HepG2 (cell line): ENCODE measurements around the gene ARHGAP26. TPM values are rescaled to one million over a fixed set of nuclear protein-coding genes. Genes with fewer than 3 reads are reported as not detected.

Source experiments
- ATAC-seq: fragments of 200-7000 bp; cut with Tn5 transposase; 3 replicates; pipeline ENCODE4 v1.9.1; 2020; ENCODE audit warnings: mild to moderate bottlenecking, moderate library complexity
- BruUV-seq: library from RNA; stranded (reverse); fragments of 400-500 nt; replicated peaks from 2 replicates; lab custom pipeline; 2021; lab: Mats Ljungman, UMichigan
- CTCF ChIA-PET: fragments of 300-600 bp; formaldehyde crosslinking; extraction: SDS; loops from one replicate; lab custom pipeline; 2021; ENCODE audit warnings: low total read pairs, inconsistent platforms, low intra/inter-chr PET ratio; lab: Yijun Ruan, JAX
- POLR2A ChIA-PET: fragments of 350-600 bp; sonication (Branson Sonifier 250); formaldehyde crosslinking; loops from one replicate; lab custom pipeline; 2020; ENCODE audit warnings: antibody characterized with exemption, inconsistent platforms; lab: Yijun Ruan, JAX
- DNase-seq: peaks from one replicate; pipeline ENCODE4 v3.0.0-alpha.2; 2015; ENCODE audit warnings: low spot score
- FAIRE-seq: peaks from 3 replicates; lab custom pipeline; 2011; peaks lifted over from hg19 to GRCh38; lab: Jason Lieb, UNC
- H2AFZ ChIP-seq: one replicate; pipeline ENCODE4 v1.6.1; 2011; ENCODE audit warnings: low read length, inconsistent platforms
- H3K27ac ChIP-seq: fragments of 300-600 bp; 3 replicates; pipeline ENCODE4 v1.8.0; 2011; ENCODE audit warnings: mixed run types, mild to moderate bottlenecking, mixed read lengths, low read length, inconsistent platforms; ENCODE audit not compliant: insufficient read depth; ENCODE audit errors: extremely low read length
- H3K27me3 ChIP-seq, 2 experiments: fragments of 200-600 bp in 1 of 2; 2 replicates in 1 of 2; 3 replicates in 1 of 2; pipeline versions ENCODE4 v1.6.0 to v1.8.0; 2011; ENCODE audit warnings: low read length in 2 of 2, mild to moderate bottlenecking in 2 of 2, moderate library complexity in 2 of 2, inconsistent platforms in 1 of 2; ENCODE audit not compliant: insufficient read depth in 2 of 2, control insufficient read depth in 1 of 2
- H3K36me3 ChIP-seq, 2 experiments: fragments of 200-600 bp in 1 of 2; replicated peaks in 1 of 2; 2 replicates in 1 of 2; 3 replicates in 1 of 2; pipeline versions ENCODE4 v1.5.1 to v1.8.0; 2011; ENCODE audit warnings: low read length in 2 of 2, inconsistent platforms in 1 of 2; ENCODE audit not compliant: insufficient read depth in 2 of 2, control insufficient read depth in 1 of 2
- H3K4me1 ChIP-seq: 2 replicates; pipeline ENCODE4 v1.5.1; 2012; ENCODE audit warnings: low read length, inconsistent platforms; ENCODE audit not compliant: insufficient read depth
- H3K4me2 ChIP-seq: 2 replicates; pipeline ENCODE4 v1.6.0; 2011; ENCODE audit warnings: low read depth, low read length, inconsistent platforms
- H3K4me3 ChIP-seq, 3 experiments: fragments of 200-600 bp in 1 of 3; sonication (generic), shearing (Covaris generic) in 1 of 3; replicated peaks in 1 of 3; 2 replicates each; pipeline ENCODE4 v1.5.1; 2011 to 2016; ENCODE audit warnings: low read length in 3 of 3, inconsistent platforms in 2 of 3, low read depth in 2 of 3, mild to moderate bottlenecking in 2 of 3, control low read depth in 1 of 3, mixed read lengths in 1 of 3; ENCODE audit not compliant: insufficient read depth in 1 of 3
- H3K79me2 ChIP-seq: one replicate; pipeline ENCODE4 v1.6.1; 2011; ENCODE audit warnings: low read length, inconsistent platforms; ENCODE audit not compliant: insufficient read depth
- H3K9ac ChIP-seq: 2 replicates; pipeline ENCODE4 v1.6.0; 2011; ENCODE audit warnings: mild to moderate bottlenecking, low read depth, low read length, inconsistent platforms; ENCODE audit not compliant: insufficient read depth
- H3K9me3 ChIP-seq: 2 replicates; pipeline ENCODE4 v1.5.1; 2012; ENCODE audit warnings: mild to moderate bottlenecking, low read length
- H4K20me1 ChIP-seq: 2 replicates; pipeline ENCODE4 v1.6.0; 2011; ENCODE audit warnings: inconsistent platforms, mild to moderate bottlenecking, low read length, moderate library complexity; ENCODE audit not compliant: insufficient read depth
- ATF7 ChIP-seq, 2 experiments: fragments of 450-650 bp in 1 of 2; sonication (generic) in 1 of 2; formaldehyde crosslinking in 1 of 2; IDR thresholded peaks; 2 replicates each; pipeline versions ENCODE4 v1.4.0 to v1.6.1; 2016 to 2020; ENCODE audit warnings: antibody characterized with exemption in 1 of 2, mild to moderate bottlenecking in 1 of 2, missing genetic modification reagents in 1 of 2
- DMAP1 ChIP-seq: IDR thresholded peaks from 2 replicates; pipeline ENCODE4 v1.6.1; 2016
- GFI1 ChIP-seq: sonication (generic); formaldehyde crosslinking; IDR thresholded peaks from 2 replicates; pipeline ENCODE4 v1.5.0; 2020; ENCODE audit warnings: missing genetic modification reagents, mild to moderate bottlenecking, borderline replicate concordance
- HOXD1 ChIP-seq: sonication (generic); formaldehyde crosslinking; IDR thresholded peaks from 2 replicates; pipeline ENCODE4 v1.5.0; 2020; ENCODE audit warnings: missing genetic modification reagents
- MLXIP ChIP-seq: sonication (generic); formaldehyde crosslinking; IDR thresholded peaks from 2 replicates; pipeline ENCODE4 v1.9.0; 2021; ENCODE audit warnings: missing genetic modification reagents, borderline replicate concordance
- ZMAT3 ChIP-seq: sonication (generic); formaldehyde crosslinking; conservative IDR thresholded peaks from 2 replicates; pipeline ENCODE4 v1.7.0; 2021; ENCODE audit warnings: missing genetic modification reagents
- ZNF3 ChIP-seq: IDR thresholded peaks from 2 replicates; pipeline ENCODE4 v1.7.0; 2017; ENCODE audit warnings: inconsistent platforms
- ZNF460 ChIP-seq: sonication (generic); formaldehyde crosslinking; IDR thresholded peaks from 2 replicates; pipeline ENCODE4 v1.5.1; 2020; ENCODE audit warnings: missing genetic modification reagents, mild to moderate bottlenecking, borderline replicate concordance
- whole genome bisulfite sequencing: methylation state at CpG from one replicate; pipeline ENCODE4 v1.1.6; 2017; ENCODE audit warnings: low lambda C conversion rate; 5-methylcytosine and 5-hydroxymethylcytosine counted together
- in situ Hi-C: cut with HindIII; loops from 2 replicates; pipeline ENCODE4 v1.10.0; 2017; ENCODE audit warnings: low pct_unique_long_range_greater_than_20kb; ENCODE audit not compliant: extremely low pct_ligation_motif_present
- intact Hi-C: fragments of 100-400 bp; cut with micrococcal nuclease; formaldehyde crosslinking; loops from one replicate; pipeline ENCODE4 v1.10.0; 2022; ENCODE audit not compliant: unreplicated experiment
- polyA plus RNA-seq, 8 experiments: library from polyadenylated mRNA; depleted of rRNA in 3 of 8; stranded (reverse) in 7 of 8; unstranded in 1 of 8; fragments of >200 nt; fragmentation: Illumina TruSeq in 4 of 8; extraction: Trizol in 4 of 8; gene quantifications; 2 replicates each; pipeline versions ENCODE4 v1.2.1 to v1.2.3, GENCODE V29; 2011 to 2016; ENCODE audit warnings: low read depth in 4 of 8, missing spikeins in 1 of 8, mixed read lengths in 1 of 8; ENCODE audit not compliant: insufficient read depth in 1 of 8
- total RNA-seq, 5 experiments: library from RNA; depleted of rRNA; stranded (reverse); fragments of >200 nt; fragmentation: Illumina TruSeq; extraction: Trizol; gene quantifications; 2 replicates each; pipeline ENCODE4 v1.2.3, GENCODE V29; 2016; ENCODE audit warnings: low read depth in 1 of 5
- TF ChIP-seq, protein P1 (sequence below): IDR thresholded peaks from 2 replicates; pipeline ENCODE4 v1.6.1; 2012; ENCODE audit warnings: inconsistent platforms

ARHGAP26 gene
- total and polyA plus RNA-seq, 2 of the 13 experiments (the other 11 are each of a cell fraction or from before 2014, with no cell fraction given): 9.6 to 18.2 TPM

DNA sequence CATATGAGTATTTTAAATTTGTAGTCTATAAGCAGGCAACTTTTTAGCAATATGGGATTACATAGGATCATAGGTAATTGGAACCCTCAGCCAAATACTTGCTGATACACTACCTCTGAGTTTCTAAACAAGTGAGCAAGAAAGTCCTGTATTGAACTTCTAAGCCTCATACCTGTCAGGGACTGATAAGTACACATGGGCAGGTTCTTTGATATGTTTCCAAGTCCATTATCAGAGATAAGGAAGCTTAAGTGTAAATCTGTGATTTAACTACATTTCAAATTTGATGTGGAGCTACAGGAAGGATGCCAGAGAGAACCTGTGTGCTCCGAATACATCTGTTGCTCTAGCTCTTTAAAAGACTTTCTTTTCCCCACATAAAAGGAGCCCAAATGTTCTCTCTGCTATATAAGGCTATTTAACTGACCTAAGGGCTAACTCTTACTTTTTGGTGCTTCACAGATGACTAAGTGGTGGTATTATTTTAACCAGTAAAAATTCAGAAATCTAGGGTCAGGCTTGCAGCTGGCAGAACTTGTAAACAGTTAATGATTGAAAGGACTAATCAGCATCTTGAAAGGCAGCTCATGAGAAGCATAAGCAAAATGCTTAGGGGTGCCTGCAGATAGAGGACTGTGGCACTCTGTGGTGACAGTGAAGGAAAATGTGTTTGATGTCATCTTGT, 404.7 kb downstream of the ARHGAP26 start:
- in situ Hi-C loops: no loop called here

More for the DNA sequence above, 404.7 kb downstream of the ARHGAP26 start:
- Histone ChIP-seq H3K79me2 (no peaks in the 10 kb centered on the region), H2AFZ (no peak overlapping the region), H3K4me1 (peaks cover 32% of the 10 kb centered on the region), H3K9me3 (no peaks in the 10 kb centered on the region)
- CTCF ChIA-PET: no interaction called here
- 100% methylated on average over 1 of the region's 1 CpG for WGBS
- no peak for TF ChIP-seq GFI1 (CRISPR knock-in tag)
- no peak for TF ChIP-seq DMAP1
- no peak for TF ChIP-seq MLXIP (CRISPR knock-in tag)
- TF ChIP-seq, protein P1, sequence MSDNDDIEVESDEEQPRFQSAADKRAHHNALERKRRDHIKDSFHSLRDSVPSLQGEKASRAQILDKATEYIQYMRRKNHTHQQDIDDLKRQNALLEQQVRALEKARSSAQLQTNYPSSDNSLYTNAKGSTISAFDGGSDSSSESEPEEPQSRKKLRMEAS: no peak
- no peak for TF ChIP-seq ATF7 (IDR thresholded peaks at IDR 0.05)
- no peak for TF ChIP-seq ATF7 (CRISPR knock-in tag; IDR thresholded peaks at IDR 0.05)
- TF ChIP-seq ZNF3 (CRISPR knock-in tag): no peak
- TF ChIP-seq ZMAT3 (CRISPR knock-in tag): no peak
- TF ChIP-seq ZNF460 (CRISPR knock-in tag): no peak
- no peak for TF ChIP-seq HOXD1 (CRISPR knock-in tag)
- TF ChIP-seq, all 625 proteins: peak for 0
- DNase-seq (no peak), FAIRE-seq (no peak), ATAC-seq (no peak)
- POLR2A ChIA-PET: no interaction called here
- Histone ChIP-seq H3K27me3 (no peaks in the 10 kb centered on the region), H3K27ac (no peak overlapping the region), H3K4me3 (no peak overlapping the region), H3K4me2 (no peak overlapping the region), H3K36me3 (peaks cover 2 to 3% of the 10 kb centered on the region in 2 experiments; a peak in 2 of 5 replicates), H4K20me1 (no peaks in the 10 kb centered on the region), H3K9ac (no peak overlapping the region)
- intact Hi-C loops: no loop called here
- BruUV-seq: no TSS peak
